ENCODE results near the gene DVL3.
A peak's percentile ranks its signal among the peaks of the same experiment; 100 is the strongest.

DVL3 gene

GRCh38 chr3:184155644-184156521, 706 bp downstream of the DVL3 start:
- peak; percentile 31 for DNase-seq (ENCODE audit: low read depth)

- DNase-seq (ENCODE audit: low read depth), result peak; percentile 71
These were observed 1.4 kb downstream of the DVL3 start for GRCh38 chr3:184156522-184156955.

- no peak for DNase-seq (ENCODE audit: low read depth)
These were observed 2.0 kb downstream of the DVL3 start for GRCh38 chr3:184157206-184157605.

GRCh38 chr3:184158404-184158803, 3.2 kb downstream of the DVL3 start:
- DNase-seq (ENCODE audit: low read depth), result no peak

- DNase-seq (ENCODE audit: low read depth), result peak; percentile 67
These were observed 5.3 kb downstream of the DVL3 start for GRCh38 chr3:184160456-184160855.

GRCh38 chr3:184162571-184163070, 7.4 kb downstream of the DVL3 start:
- DNase-seq (ENCODE audit: low read depth), result peak; percentile 61

GRCh38 chr3:184164648-184165330, 9.6 kb downstream of the DVL3 start:
- no peak for DNase-seq (ENCODE audit: low read depth)

GRCh38 chr3:184165543-184165942, 10.4 kb downstream of the DVL3 start:
- no peak for DNase-seq (ENCODE audit: low read depth)

GRCh38 chr3:184166671-184167070, 11.5 kb downstream of the DVL3 start:
- DNase-seq (ENCODE audit: low read depth), result no peak

- no peak for DNase-seq (ENCODE audit: low read depth)
These were observed 12.6 kb downstream of the DVL3 start for GRCh38 chr3:184167786-184168185.

- peak; percentile 90 for DNase-seq (ENCODE audit: low read depth)
These were observed 13.4 kb downstream of the DVL3 start for GRCh38 chr3:184168363-184169120.

- DNase-seq (ENCODE audit: low read depth), result no peak
These were observed 15.0 kb downstream of the DVL3 start for GRCh38 chr3:184169896-184170875.

GRCh38 chr3:184171562-184171961, 16.4 kb downstream of the DVL3 start:
- peak; percentile 85 for DNase-seq (ENCODE audit: low read depth)

GRCh38 chr3:184172681-184173373, 17.6 kb downstream of the DVL3 start:
- DNase-seq (ENCODE audit: low read depth), result peak; percentile 97

GRCh38 chr3:184173374-184173722, 18.2 kb downstream of the DVL3 start:
- no peak for DNase-seq (ENCODE audit: low read depth)

GRCh38 chr3:184174284-184174645, 19.1 kb downstream of the DVL3 start:
- DNase-seq (ENCODE audit: low read depth), result no peak

GRCh38 chr3:184174646-184175492, 19.7 kb downstream of the DVL3 start, which contains the start of gene AP2M1:
Gene AP2M1, plus strand, starts transcription at chr3:184174855. Its CDS starts 2,139 bp downstream, at chr3:184176994.
- peak; percentile 100 for DNase-seq (ENCODE audit: low read depth)

GRCh38 chr3:184175506-184175905, 20.3 kb downstream of the DVL3 start:
- no peak for DNase-seq (ENCODE audit: low read depth)

GRCh38 chr3:184175981-184176376, 20.8 kb downstream of the DVL3 start:
- DNase-seq (ENCODE audit: low read depth), result peak; percentile 73
